GM23248 (cell line): ENCODE data around the gene IL21R.

Experiments
- EZH2 ChIP-seq: fragments of 200-600 bp; sonication (generic); IDR thresholded peaks from 2 replicates; pipeline ENCODE4 v1.6.1; 2018; ENCODE audit warnings: antibody characterized with exemption, mild to moderate bottlenecking; ENCODE audit not compliant: insufficient read depth, poor library complexity, severe bottlenecking
- EZH2phosphoT487 ChIP-seq: fragments of 200-600 bp; sonication (generic); IDR thresholded peaks from 2 replicates; pipeline ENCODE4 v1.6.1; 2018; ENCODE audit warnings: antibody characterized with exemption, moderate library complexity, mild to moderate bottlenecking, low read depth; ENCODE audit not compliant: insufficient read depth

DNA sequence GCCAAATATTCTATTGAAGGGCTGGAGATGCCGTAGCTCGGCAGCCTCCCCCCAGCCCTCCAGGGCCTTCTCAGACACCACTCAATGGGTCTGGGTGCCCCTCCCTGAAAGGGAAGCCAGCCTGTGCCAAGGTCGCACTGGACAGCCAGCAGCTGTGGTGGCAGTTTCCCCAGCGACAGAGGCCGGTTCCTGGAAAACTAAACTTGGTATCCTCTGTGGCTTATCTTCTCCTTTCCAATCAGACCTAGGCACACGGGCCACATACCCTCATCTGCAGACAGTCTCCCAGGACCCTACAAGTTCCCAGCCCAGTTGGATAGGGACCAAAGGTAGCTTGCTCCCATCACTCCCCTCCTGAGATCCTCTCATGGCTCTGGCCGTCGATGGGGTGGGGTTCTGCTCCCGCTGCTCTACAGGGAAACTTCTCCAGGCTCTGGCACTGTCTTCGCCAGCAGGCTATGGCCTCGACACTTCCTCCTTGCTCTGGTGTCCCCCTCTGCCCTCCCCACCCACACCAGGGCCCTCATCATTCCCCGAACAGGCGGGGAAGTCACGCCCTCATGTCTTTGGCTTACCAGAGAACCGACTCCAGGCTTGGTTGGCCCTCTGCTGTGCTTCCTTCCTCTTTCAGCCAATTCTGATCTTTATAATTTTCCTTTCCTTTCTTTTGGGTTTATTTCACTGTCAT is 18.3 kb upstream of the IL21R start:
- TF ChIP-seq EZH2phosphoT487 (no peak), EZH2 (no peak)
